GM19328 (cell line): Measurements from ENCODE around the gene ALS2.
"Not testable (repeated sequence)": the region's sequence is repeated elsewhere in the genome, so short reads cannot be mapped to it uniquely, and the experiment has no call there.

Experiments used
- ATAC-seq: cut with Tn5 transposase; IDR thresholded peaks from one replicate; pipeline ENCODE4 v1.9.1; 2021; ENCODE audit warnings: mild to moderate bottlenecking, moderate library complexity; ENCODE audit not compliant: unreplicated experiment

ALS2 gene

GRCh38 chr2:201678401-201678800 lies 102.3 kb downstream of the ALS2 start:
- no peak for ATAC-seq

GRCh38 chr2:201675454-201675853 lies 105.3 kb downstream of the ALS2 start:
- ATAC-seq = no peak

- ATAC-seq = no peak
Observed at GRCh38 chr2:201674794-201675193, 105.9 kb downstream of the ALS2 start.

- no peak for ATAC-seq
Observed at GRCh38 chr2:201674298-201674697, 106.4 kb downstream of the ALS2 start.

DNA sequence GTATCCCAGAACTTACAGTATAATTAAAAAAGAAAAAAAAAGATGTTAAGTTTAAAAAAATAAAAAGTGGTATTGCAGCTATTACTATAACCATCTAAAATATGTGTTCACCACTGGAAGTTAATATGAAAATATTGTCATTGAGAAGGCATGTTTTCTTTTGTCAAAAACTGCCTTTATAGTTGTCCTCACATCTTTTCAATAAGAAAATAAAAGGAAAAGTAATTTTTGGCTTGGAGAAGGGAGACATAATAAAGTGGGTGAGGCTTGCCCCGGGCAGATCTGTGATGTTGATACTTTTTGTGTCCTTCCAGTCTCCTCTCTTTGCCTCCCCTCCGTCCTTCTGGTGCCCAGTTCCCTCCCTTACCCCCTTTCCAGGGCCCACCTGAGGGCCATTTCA lies 107.2 kb downstream of the ALS2 start:
- no peak for ATAC-seq

DNA sequence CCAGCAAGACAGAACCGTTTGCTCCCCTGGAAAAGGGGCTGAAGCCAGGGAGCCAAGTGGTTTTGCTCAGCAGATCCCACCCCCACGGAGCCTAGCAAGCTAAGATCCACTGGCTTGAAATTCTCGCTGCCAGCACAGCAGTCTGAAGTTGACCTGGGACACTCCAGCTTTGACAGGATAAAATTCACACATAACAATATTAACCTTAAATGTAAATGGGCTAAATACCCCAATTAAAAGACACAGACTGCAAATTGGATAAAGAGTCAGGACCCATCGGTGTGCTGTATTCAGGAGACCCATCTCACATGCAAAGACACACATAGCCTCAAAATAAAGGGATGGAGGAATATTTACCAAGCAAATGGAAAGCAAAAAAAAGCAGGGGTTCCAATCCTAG lies 109.5 kb downstream of the ALS2 start:
- not testable (repeated sequence) for ATAC-seq

- no peak for ATAC-seq
Observed at GRCh38 chr2:201669865-201670264, 110.9 kb downstream of the ALS2 start.

- no peak for ATAC-seq
Observed at GRCh38 chr2:201668402-201668910, 112.3 kb downstream of the ALS2 start.

DNA sequence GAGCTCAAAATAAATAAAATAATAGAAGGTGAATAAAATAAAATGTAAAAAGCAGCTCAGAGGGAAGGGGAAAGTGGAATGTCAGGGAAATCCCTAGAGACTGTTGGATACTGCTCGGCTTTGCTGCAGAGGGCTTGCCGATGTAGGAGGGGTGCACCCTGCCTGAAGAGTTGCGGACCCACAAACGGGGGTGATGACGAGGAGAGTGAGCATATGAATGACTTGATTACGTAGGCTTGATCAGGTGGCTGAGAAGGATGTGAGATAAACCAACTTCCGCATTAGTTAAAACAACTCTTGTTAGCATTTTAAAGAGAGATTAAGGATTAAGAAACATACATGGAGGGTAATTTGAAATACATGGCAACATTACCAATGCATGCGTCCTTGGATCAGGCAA lies 116.4 kb downstream of the ALS2 start:
- ATAC-seq = no peak

DNA sequence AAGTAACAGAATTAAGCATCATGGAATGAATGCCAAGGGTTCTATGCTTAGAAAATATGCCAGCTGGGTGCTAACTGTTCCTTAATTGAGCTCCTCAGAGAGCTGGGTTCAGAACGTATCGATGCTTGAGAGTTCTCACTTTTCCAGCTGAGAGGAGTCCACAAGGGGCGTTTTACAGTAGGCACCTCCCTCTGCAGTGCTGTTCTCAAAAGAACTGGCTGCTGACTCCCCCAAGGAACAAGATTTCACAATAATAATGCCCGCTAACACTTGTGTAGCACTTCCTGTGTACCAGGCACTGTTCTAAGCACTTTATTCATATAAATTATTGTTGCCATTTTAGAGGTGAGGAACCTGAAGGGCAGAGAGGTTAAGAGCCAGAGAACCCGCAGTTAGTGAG lies 119.4 kb downstream of the ALS2 start:
- ATAC-seq = no peak

GRCh38 chr2:201660293-201660895 lies 120.3 kb downstream of the ALS2 start:
- no peak for ATAC-seq

DNA sequence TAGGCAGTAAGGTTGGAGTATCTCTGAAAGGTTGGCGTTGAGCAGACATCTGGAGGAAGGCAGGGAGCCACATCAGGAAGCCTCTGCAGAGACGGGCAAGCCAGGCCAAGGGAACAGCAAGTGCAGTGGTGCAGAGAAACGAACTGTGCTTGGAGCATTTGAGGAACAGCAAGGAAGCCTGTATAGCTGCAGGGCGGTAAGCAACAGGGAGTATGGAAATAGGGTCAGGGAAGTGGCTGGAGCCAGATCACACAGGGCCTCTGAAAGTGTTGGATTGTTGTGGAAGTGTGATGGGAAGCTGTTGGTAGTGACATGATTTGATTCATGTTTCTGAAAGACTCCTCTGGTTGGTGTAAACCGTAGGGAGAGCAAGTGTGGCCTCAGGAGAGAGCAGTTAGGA lies 124.0 kb downstream of the ALS2 start:
- ATAC-seq = no peak

- no peak for ATAC-seq
Observed at GRCh38 chr2:201656102-201656501, 124.6 kb downstream of the ALS2 start.

DNA sequence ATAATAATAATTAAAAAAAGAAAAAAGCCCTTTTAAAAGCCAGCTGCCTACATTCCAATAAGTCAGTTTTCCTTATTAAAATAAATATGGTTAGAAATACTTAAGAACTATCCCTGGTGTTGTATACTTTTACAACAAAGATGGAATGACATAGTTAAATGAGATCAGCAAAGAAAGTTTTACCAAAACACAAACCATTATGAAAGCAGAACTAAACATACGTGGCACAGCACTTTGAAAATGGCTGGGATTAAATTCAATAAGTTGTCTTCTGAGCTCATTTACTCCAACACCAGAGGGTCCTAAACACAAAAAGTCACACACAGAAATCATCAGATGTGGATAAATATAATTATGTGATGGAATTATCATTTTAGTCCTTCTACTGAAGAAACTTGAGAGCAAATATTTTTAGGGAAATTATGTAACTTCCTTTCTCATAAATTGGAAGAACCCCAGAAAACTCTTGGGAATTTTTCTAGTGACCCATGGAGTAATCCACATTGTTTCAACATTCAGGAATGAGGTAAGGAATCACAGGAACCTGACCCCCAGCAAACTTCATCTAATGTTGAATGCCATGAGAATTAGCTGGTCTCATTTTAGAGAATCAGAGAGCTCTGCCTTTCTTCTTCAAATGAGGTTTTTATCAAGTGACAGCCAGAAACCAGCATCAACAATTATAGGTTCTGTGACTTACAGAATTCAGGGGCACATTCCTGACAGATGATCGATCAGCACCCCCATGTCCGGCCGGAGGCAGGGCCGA lies 125.9 kb downstream of the ALS2 start:
- no peak for ATAC-seq

DNA sequence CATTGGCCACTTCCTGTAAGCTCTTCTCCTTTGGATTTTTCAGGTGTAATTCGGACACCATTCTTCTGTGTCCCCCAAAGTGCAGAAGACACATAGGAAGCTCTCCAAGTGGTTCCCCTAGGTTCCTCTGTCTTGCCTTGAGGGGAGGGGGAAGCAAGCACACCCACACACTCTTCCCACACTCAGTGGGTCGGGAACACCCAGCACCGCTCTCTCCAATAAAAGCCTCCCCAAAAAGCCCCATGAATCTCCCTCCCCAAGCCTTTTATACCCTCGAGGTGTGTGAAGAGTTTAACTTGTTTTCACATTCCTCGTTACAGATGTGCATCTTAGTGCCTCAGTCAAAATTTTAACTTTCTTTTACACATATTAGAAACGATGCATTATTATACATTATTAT lies 127.5 kb downstream of the ALS2 start:
- ATAC-seq = no peak
